Astrocyte (in vitro differentiated cells and primary cell): ENCODE data around the gene UGGT2.

Experiments used
- CTCF ChIP-seq: IDR thresholded peaks from 2 replicates; pipeline ENCODE4 v1.5.1; 2011; ENCODE audit warnings: low read depth, mild to moderate bottlenecking, inconsistent platforms, low read length, moderate library complexity; ENCODE audit not compliant: insufficient read depth
- EZH2 ChIP-seq: IDR thresholded peaks from 2 replicates; pipeline ENCODE4 v1.6.1; 2012; ENCODE audit warnings: mild to moderate bottlenecking, low read length, inconsistent platforms; ENCODE audit not compliant: insufficient read depth

- TF ChIP-seq CTCF: no peak
- TF ChIP-seq EZH2: no peak
These were observed 138.2 kb downstream of the UGGT2 start for GRCh38 chr13:95914991-95915501.
